CD14-positive monocyte (primary cell): Measurements from ENCODE around the gene ASPN. TPM values are rescaled to one million over a fixed set of nuclear protein-coding genes. Genes with fewer than 3 reads are reported as not detected.
A peak's percentile ranks its signal among the peaks of the same experiment; 100 is the strongest.

Experiments used
- DNase-seq, 3 donors: peaks; one replicate each; pipeline ENCODE4 v3.0.0-alpha.2; 2011 to 2022
- H2AFZ ChIP-seq: 2 replicates; pipeline ENCODE4 v1.6.0; 2012; ENCODE audit warnings: mild to moderate bottlenecking, low read depth, low read length, inconsistent platforms; ENCODE audit not compliant: insufficient read depth, poor library complexity, severe bottlenecking
- H3K27ac ChIP-seq, 2 donors: 1 replicate in 1 of 2; 2 replicates in 1 of 2; pipeline ENCODE4 v1.5.1; 2012 to 2013; ENCODE audit warnings: low read length in 2 of 2, control low read depth in 1 of 2, inconsistent platforms in 1 of 2, low read depth in 1 of 2, mild to moderate bottlenecking in 1 of 2
- H3K27me3 ChIP-seq, 2 donors: one replicate each; pipeline versions ENCODE4 v1.6.0 to v1.6.1; 2011 to 2013; ENCODE audit warnings: low read length in 2 of 2; ENCODE audit not compliant: control insufficient read depth in 2 of 2, insufficient read depth in 2 of 2
- H3K36me3 ChIP-seq, 2 donors: replicated peaks in 1 of 2; 1 replicate in 1 of 2; 2 replicates in 1 of 2; pipeline versions ENCODE4 v1.5.1 to v1.6.1; 2012 to 2013; ENCODE audit warnings: low read length in 2 of 2, control low read depth in 1 of 2, inconsistent platforms in 1 of 2, mild to moderate bottlenecking in 1 of 2; ENCODE audit not compliant: insufficient read depth in 2 of 2, control insufficient read depth in 1 of 2
- H3K4me1 ChIP-seq, 2 donors: 1 replicate in 1 of 2; 2 replicates in 1 of 2; pipeline versions ENCODE4 v1.5.1 to v1.6.1; 2012 to 2013; ENCODE audit warnings: low read length in 2 of 2, control low read depth in 1 of 2, inconsistent platforms in 1 of 2, mild to moderate bottlenecking in 1 of 2, moderate library complexity in 1 of 2; ENCODE audit not compliant: insufficient read depth in 2 of 2, control insufficient read depth in 1 of 2
- H3K4me2 ChIP-seq: replicated peaks from 2 replicates; pipeline ENCODE3; 2012; ENCODE audit warnings: low read length, moderate library complexity, mild to moderate bottlenecking; ENCODE audit not compliant: poor library complexity, severe bottlenecking; ENCODE audit errors: extremely low read depth
- H3K4me3 ChIP-seq, 3 experiments: fragments of 200-600 bp in 1 of 3; sonication (generic) in 1 of 3; replicated peaks in 1 of 3; 1 replicate in 2 of 3; 2 replicates in 1 of 3; pipeline ENCODE4 v1.5.1; 2011 to 2013; ENCODE audit warnings: low read length in 3 of 3, mild to moderate bottlenecking in 3 of 3, control low read depth in 2 of 3, low read depth in 2 of 3, inconsistent platforms in 1 of 3, moderate library complexity in 1 of 3
- H3K79me2 ChIP-seq: 2 replicates; pipeline ENCODE4 v1.6.0; 2012; ENCODE audit warnings: mild to moderate bottlenecking, control low read depth, inconsistent platforms, low read length, moderate library complexity; ENCODE audit not compliant: insufficient read depth
- H3K9ac ChIP-seq: 2 replicates; pipeline ENCODE4 v1.6.0; 2017; ENCODE audit warnings: low read length, mild to moderate bottlenecking; ENCODE audit not compliant: insufficient read depth, poor library complexity, severe bottlenecking
- H3K9me3 ChIP-seq, 2 donors: replicated peaks in 1 of 2; 1 replicate in 1 of 2; 2 replicates in 1 of 2; pipeline versions ENCODE4 v1.5.1 to v1.6.1; 2012 to 2013; ENCODE audit warnings: low read length in 2 of 2, control low read depth in 1 of 2; ENCODE audit not compliant: control insufficient read depth in 1 of 2, insufficient read depth in 1 of 2
- H4K20me1 ChIP-seq: 2 replicates; pipeline ENCODE4 v1.6.0; 2012; ENCODE audit warnings: mild to moderate bottlenecking, low read length, control low read depth, moderate library complexity; ENCODE audit not compliant: insufficient read depth
- H3K27ac Mint-ChIP-seq, 7 donors: one replicate each; pipeline ENCODE4 v1.8.0; 2020; ENCODE audit warnings: mild to moderate bottlenecking in 7 of 7, mixed read lengths in 7 of 7, moderate library complexity in 6 of 7, inconsistent platforms in 2 of 7
- H3K27me3 Mint-ChIP-seq, 3 donors: one replicate each; pipeline ENCODE4 v1.8.0; 2021 to 2022; ENCODE audit warnings: low read depth in 3 of 3, mild to moderate bottlenecking in 3 of 3, mixed read lengths in 3 of 3, moderate library complexity in 3 of 3, inconsistent platforms in 1 of 3
- H3K36me3 Mint-ChIP-seq, 2 donors: one replicate each; pipeline ENCODE4 v1.8.0; 2020; ENCODE audit warnings: mixed read lengths in 2 of 2, inconsistent platforms in 1 of 2, mild to moderate bottlenecking in 1 of 2
- H3K4me1 Mint-ChIP-seq: one replicate; pipeline ENCODE4 v1.8.0; 2020; ENCODE audit warnings: mild to moderate bottlenecking, mixed read lengths
- H3K4me3 Mint-ChIP-seq, 2 donors: one replicate each; pipeline ENCODE4 v1.8.0; 2020; ENCODE audit warnings: mild to moderate bottlenecking in 2 of 2, mixed read lengths in 2 of 2, moderate library complexity in 1 of 2
- H3K9me3 Mint-ChIP-seq, 7 donors: one replicate each; pipeline ENCODE4 v1.8.0; 2020 to 2022; ENCODE audit warnings: mixed read lengths in 7 of 7, mild to moderate bottlenecking in 6 of 7, moderate library complexity in 6 of 7, inconsistent platforms in 2 of 7
- WGBS: methylation state at CpG from one replicate; pipeline ENCODE4 v1.1.5; 2013; ENCODE audit warnings: missing lambda C conversion rate; ENCODE audit not compliant: insufficient coverage; 5-methylcytosine and 5-hydroxymethylcytosine counted together
- intact Hi-C, 2 donors: fragments of 100-400 bp; cut with micrococcal nuclease; formaldehyde crosslinking; loops; one replicate each; pipeline versions ENCODE4 v1.15.0 to v1.15.1; 2023
- polyA plus RNA-seq, 3 donors: library from polyadenylated mRNA; depleted of rRNA in 1 of 3; unstranded in 2 of 3; stranded (reverse) in 1 of 3; fragments of 300-500 nt in 2 of 3; fragments of >200 nt in 1 of 3; fragmentation: Illumina TruSeq in 2 of 3; gene quantifications; 1 replicate in 2 of 3; 2 replicates in 1 of 3; pipeline ENCODE4 v1.2.3, GENCODE V29; 2012 to 2021
- TF ChIP-seq, protein P1 (sequence below): fragments of 200-600 bp; IDR thresholded peaks from one replicate; pipeline ENCODE4 v1.8.0; 2022; ENCODE audit warnings: antibody characterized with exemption, mild to moderate bottlenecking

ASPN gene
- polyA plus RNA-seq, 3 donors, result not detected

DNA sequence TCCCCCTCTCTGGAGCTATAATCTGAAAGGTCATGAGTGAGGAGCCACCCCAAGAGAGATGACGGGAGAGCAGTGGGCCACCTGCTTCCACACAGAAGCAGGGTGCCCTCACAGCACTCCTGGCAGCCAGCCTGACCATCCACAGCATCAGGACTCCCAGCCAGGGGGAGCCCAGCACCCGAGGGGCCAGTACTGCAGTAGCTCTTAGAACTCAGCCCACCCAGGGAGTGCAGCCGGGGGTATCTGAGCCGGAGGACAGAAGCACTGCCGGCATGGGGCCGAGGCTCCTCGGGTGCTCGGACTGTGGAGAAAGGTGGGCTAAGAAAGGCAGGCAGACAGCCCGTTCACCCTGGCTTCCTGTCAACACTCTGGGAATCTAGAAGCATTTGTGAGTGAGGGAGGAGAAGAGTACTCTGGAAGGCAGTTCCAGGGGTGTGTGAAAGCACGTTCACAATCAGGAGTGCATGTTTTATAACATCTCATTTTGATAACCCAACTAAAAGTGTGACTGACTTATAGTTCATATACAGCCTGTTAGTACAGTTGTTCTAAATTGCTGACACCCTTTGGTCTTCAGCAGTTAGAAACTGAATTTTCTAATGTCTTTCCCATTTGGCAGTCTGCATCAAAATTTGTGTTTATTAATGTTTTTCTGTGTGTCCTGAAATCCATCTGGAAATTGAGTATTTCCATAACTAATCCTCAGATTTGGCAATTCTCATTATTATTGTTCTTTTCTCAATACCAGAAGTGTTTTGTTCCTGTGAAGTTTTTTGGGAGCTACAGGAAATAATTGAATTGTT lies 25.9 kb upstream of the ASPN start:
- no peaks in the 10 kb centered on the region for H3K27me3 ChIP-seq
- no peaks in the 10 kb centered on the region for H3K9me3 ChIP-seq
- intact Hi-C loops, result no loop called here
- peak overlapping the region; percentile 20 for H3K9ac ChIP-seq
- no peak overlapping the region for H3K4me3 ChIP-seq
- no peaks in the 10 kb centered on the region for H3K36me3 ChIP-seq
- Mint-ChIP-seq H3K9me3 (no peaks in the 10 kb centered on the region), H3K27me3 (peaks cover 0 to 2% (median 1%) of the 10 kb centered on the region in 3 donors), H3K27ac (peak overlapping the region in 1 of 7 donors; percentile 61), H3K4me1 (peaks cover 14% of the 10 kb centered on the region), H3K36me3 (peaks cover 0 to 1% of the 10 kb centered on the region in 2 donors), H3K4me3 (no peak overlapping the region)
- no peak overlapping the region for H3K4me2 ChIP-seq
- 91% methylated on average over 9 of the region's 10 CpGs for WGBS
- no peak overlapping the region for H3K27ac ChIP-seq
- no peaks in the 10 kb centered on the region for H3K79me2 ChIP-seq
- TF ChIP-seq, protein P1, sequence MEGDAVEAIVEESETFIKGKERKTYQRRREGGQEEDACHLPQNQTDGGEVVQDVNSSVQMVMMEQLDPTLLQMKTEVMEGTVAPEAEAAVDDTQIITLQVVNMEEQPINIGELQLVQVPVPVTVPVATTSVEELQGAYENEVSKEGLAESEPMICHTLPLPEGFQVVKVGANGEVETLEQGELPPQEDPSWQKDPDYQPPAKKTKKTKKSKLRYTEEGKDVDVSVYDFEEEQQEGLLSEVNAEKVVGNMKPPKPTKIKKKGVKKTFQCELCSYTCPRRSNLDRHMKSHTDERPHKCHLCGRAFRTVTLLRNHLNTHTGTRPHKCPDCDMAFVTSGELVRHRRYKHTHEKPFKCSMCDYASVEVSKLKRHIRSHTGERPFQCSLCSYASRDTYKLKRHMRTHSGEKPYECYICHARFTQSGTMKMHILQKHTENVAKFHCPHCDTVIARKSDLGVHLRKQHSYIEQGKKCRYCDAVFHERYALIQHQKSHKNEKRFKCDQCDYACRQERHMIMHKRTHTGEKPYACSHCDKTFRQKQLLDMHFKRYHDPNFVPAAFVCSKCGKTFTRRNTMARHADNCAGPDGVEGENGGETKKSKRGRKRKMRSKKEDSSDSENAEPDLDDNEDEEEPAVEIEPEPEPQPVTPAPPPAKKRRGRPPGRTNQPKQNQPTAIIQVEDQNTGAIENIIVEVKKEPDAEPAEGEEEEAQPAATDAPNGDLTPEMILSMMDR, result no peak
- no peak overlapping the region for H2AFZ ChIP-seq
- no peak for DNase-seq
- H4K20me1 ChIP-seq, result no peaks in the 10 kb centered on the region
- H3K4me1 ChIP-seq, result no peaks in the 10 kb centered on the region

DNA sequence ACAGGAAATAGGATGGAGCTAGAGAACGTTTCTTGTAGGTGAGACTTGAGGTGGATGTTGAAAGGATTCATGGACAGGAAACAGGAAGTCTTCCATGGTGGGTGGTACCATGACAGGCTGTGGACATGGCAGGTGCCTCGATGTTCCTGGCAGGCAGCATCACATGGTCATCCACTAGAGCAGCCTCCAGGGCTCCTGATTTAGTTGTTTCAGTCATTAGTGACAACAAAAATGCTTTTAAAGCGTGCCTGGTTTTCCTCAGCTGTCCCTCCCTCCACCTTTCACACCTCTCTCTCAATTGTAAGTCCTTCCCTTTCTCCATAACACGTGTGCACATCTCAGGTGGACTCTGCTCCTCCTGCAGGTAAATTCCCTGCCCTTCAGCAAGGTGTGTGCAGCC lies 25.2 kb upstream of the ASPN start:
- WGBS, result 69% methylated on average over 4 of the region's 4 CpGs
- no peak overlapping the region for H3K27ac ChIP-seq
- H3K27me3 ChIP-seq, result no peaks in the 10 kb centered on the region
- H3K9ac ChIP-seq, result peak overlapping the region; percentile 20
- H3K27me3 Mint-ChIP-seq, result peaks cover 0 to 2% (median 0%) of the 10 kb centered on the region in 3 donors
- H3K36me3 Mint-ChIP-seq, result peaks cover 0 to 1% of the 10 kb centered on the region in 2 donors
- H3K4me1 ChIP-seq, result no peaks in the 10 kb centered on the region
- no peak overlapping the region for H3K4me3 ChIP-seq
- no peak for DNase-seq
- no peaks in the 10 kb centered on the region for H3K79me2 ChIP-seq
- H3K36me3 ChIP-seq, result no peaks in the 10 kb centered on the region
- no peaks in the 10 kb centered on the region for H4K20me1 ChIP-seq
- no peak overlapping the region for H3K4me3 Mint-ChIP-seq
- intact Hi-C loops, result no loop called here
- no peaks in the 10 kb centered on the region for H3K9me3 ChIP-seq
- TF ChIP-seq, protein P1, result no peak
- H3K9me3 Mint-ChIP-seq, result no peaks in the 10 kb centered on the region
- no peak overlapping the region for H3K27ac Mint-ChIP-seq
- peaks cover 14% of the 10 kb centered on the region for H3K4me1 Mint-ChIP-seq
- H3K4me2 ChIP-seq, result no peak overlapping the region
- no peak overlapping the region for H2AFZ ChIP-seq
